Endothelial cell of umbilical vein (primary cell): ENCODE data around the gene AP5Z1. TPM values are rescaled to one million over a fixed set of nuclear protein-coding genes. Genes with fewer than 3 reads are reported as not detected.

Source experiments
- BruUV-seq: library from RNA; stranded (reverse); fragments of 400-500 nt; replicated peaks from 2 replicates; lab custom pipeline; 2021; lab: Mats Ljungman, UMichigan
- CTCF ChIA-PET: fragments of 300-600, 350-600 bp; sonication (Branson Sonifier 250); formaldehyde crosslinking; loops from one replicate; lab custom pipeline; 2021; ENCODE audit warnings: antibody characterized with exemption, inconsistent platforms; lab: Charles Lee
- POLR2A ChIA-PET: fragments of 300-600, 350-600 bp; sonication (Branson Sonifier 250); formaldehyde crosslinking; loops from one replicate; lab custom pipeline; 2021; ENCODE audit warnings: antibody characterized with exemption, inconsistent platforms; lab: Charles Lee
- DNase-seq: peaks from one replicate; pipeline ENCODE4 v3.0.0-alpha.2; 2011; ENCODE audit warnings: low read depth, low spot score
- FAIRE-seq: peaks from 2 replicates; lab custom pipeline; 2011; peaks lifted over from hg19 to GRCh38; lab: Jason Lieb, UNC
- H2AFZ ChIP-seq: 2 replicates; pipeline ENCODE4 v1.6.0; 2012; ENCODE audit warnings: low read depth, low read length, control low read depth, inconsistent platforms
- H3K27ac ChIP-seq: 2 replicates; pipeline ENCODE4 v1.5.1; 2011; ENCODE audit warnings: low read depth, mild to moderate bottlenecking, control low read depth, low read length, moderate library complexity; ENCODE audit not compliant: insufficient read depth
- H3K27me3 ChIP-seq, 2 experiments: 2 replicates each; pipeline versions ENCODE4 v1.6.0 to v1.6.1; 2011; ENCODE audit warnings: low read length in 2 of 2, mixed read lengths in 1 of 2; ENCODE audit not compliant: control insufficient read depth in 2 of 2, insufficient read depth in 2 of 2
- H3K36me3 ChIP-seq, 2 experiments: 2 replicates in 1 of 2; 3 replicates in 1 of 2; pipeline ENCODE4 v1.5.1; 2011; ENCODE audit warnings: low read length in 2 of 2, mild to moderate bottlenecking in 1 of 2, moderate library complexity in 1 of 2; ENCODE audit not compliant: control insufficient read depth in 2 of 2, insufficient read depth in 2 of 2; ENCODE audit errors: extremely low read depth in 1 of 2
- H3K4me1 ChIP-seq: 3 replicates; pipeline ENCODE4 v1.5.1; 2011; ENCODE audit warnings: mild to moderate bottlenecking, low read length; ENCODE audit not compliant: control insufficient read depth, insufficient read depth; ENCODE audit errors: extremely low read depth
- H3K4me2 ChIP-seq: 2 replicates; pipeline ENCODE4 v1.6.1; 2011; ENCODE audit warnings: low read length, control low read depth, mixed read lengths; ENCODE audit not compliant: insufficient read depth
- H3K4me3 ChIP-seq, 3 experiments: fragments of 200-600 bp in 1 of 3; sonication (generic), shearing (Covaris generic) in 1 of 3; replicated peaks in 1 of 3; 2 replicates each; pipeline ENCODE4 v1.5.1; 2011 to 2016; ENCODE audit warnings: control low read depth in 3 of 3, low read length in 3 of 3, mild to moderate bottlenecking in 2 of 3, inconsistent platforms in 1 of 3, low read depth in 1 of 3, moderate library complexity in 1 of 3; ENCODE audit not compliant: insufficient read depth in 1 of 3
- H3K79me2 ChIP-seq: 2 replicates; pipeline ENCODE4 v1.6.0; 2012; ENCODE audit warnings: low read length, inconsistent platforms; ENCODE audit not compliant: control insufficient read depth, insufficient read depth
- H3K9ac ChIP-seq: replicated peaks from 2 replicates; pipeline ENCODE3; 2011; ENCODE audit warnings: low read length, control low read depth; ENCODE audit not compliant: insufficient read depth; ENCODE audit errors: extremely low read depth
- H3K9me1 ChIP-seq: replicated peaks from 3 replicates; pipeline ENCODE4 v1.6.0; 2011; ENCODE audit warnings: mild to moderate bottlenecking, low read length; ENCODE audit not compliant: control insufficient read depth, insufficient read depth; ENCODE audit errors: extremely low read depth
- H3K9me3 ChIP-seq: replicated peaks from 2 replicates; pipeline ENCODE4 v1.5.1; 2012; ENCODE audit warnings: low read length, inconsistent platforms; ENCODE audit not compliant: control insufficient read depth, insufficient read depth
- H4K20me1 ChIP-seq: replicated peaks from 2 replicates; pipeline ENCODE3; 2011; ENCODE audit warnings: mild to moderate bottlenecking, low read length; ENCODE audit not compliant: control insufficient read depth, insufficient read depth; ENCODE audit errors: extremely low read depth
- EZH2 ChIP-seq: IDR thresholded peaks from 2 replicates; pipeline ENCODE4 v1.6.1; 2012; ENCODE audit warnings: borderline replicate concordance, low read depth, mild to moderate bottlenecking, moderate library complexity, low read length, inconsistent platforms; ENCODE audit not compliant: severe bottlenecking
- FOS ChIP-seq: IDR thresholded peaks from 2 replicates; pipeline ENCODE4 v1.6.1; 2011; ENCODE audit warnings: mild to moderate bottlenecking, low read length, moderate library complexity, borderline replicate concordance; ENCODE audit not compliant: insufficient read depth
- GATA2 ChIP-seq: IDR thresholded peaks from 2 replicates; pipeline ENCODE4 v1.7.0; 2011; ENCODE audit warnings: low read depth, mild to moderate bottlenecking, moderate library complexity, mixed read lengths, low read length; ENCODE audit not compliant: insufficient read length, insufficient read depth
- JUN ChIP-seq: IDR thresholded peaks from 2 replicates; pipeline ENCODE4 v1.6.1; 2011; ENCODE audit warnings: borderline replicate concordance, low read depth; ENCODE audit not compliant: insufficient read length, insufficient read depth
- MAX ChIP-seq: IDR thresholded peaks from 2 replicates; pipeline ENCODE4 v1.6.1; 2011; ENCODE audit not compliant: insufficient read depth, insufficient read length
- MYC ChIP-seq: IDR thresholded peaks from one replicate; pipeline ENCODE4 v1.6.1; 2011; ENCODE audit warnings: mild to moderate bottlenecking, low read depth, low read length
- POLR2A ChIP-seq: IDR thresholded peaks from 2 replicates; pipeline ENCODE4 v1.6.1; 2012; ENCODE audit warnings: low read depth, mild to moderate bottlenecking, control low read depth, low read length
- POLR2AphosphoS5 ChIP-seq: IDR thresholded peaks from 2 replicates; pipeline ENCODE4 v1.6.1; 2012; ENCODE audit warnings: low read depth, mild to moderate bottlenecking, control low read depth, low read length, moderate library complexity; ENCODE audit not compliant: insufficient read depth
- dilution Hi-C: fragments of 300-500 bp; cut with MboI; formaldehyde crosslinking; loops from one replicate; pipeline ENCODE4 v1.15.0; 2019; ENCODE audit warnings: low sequenced_read_pairs; ENCODE audit not compliant: extremely low pct_ligation_motif_present
- intact Hi-C: fragments of 100-400 bp; cut with micrococcal nuclease; formaldehyde crosslinking; loops from one replicate; pipeline ENCODE4 v1.10.0; 2022
- polyA plus RNA-seq, 4 experiments: library from polyadenylated mRNA; depleted of rRNA in 3 of 4; stranded (reverse) in 3 of 4; unstranded in 1 of 4; fragments of >200 nt; gene quantifications; 2 replicates each; pipeline versions ENCODE4 v1.2.1 to v1.2.3, GENCODE V29; 2011 to 2012; ENCODE audit warnings: missing spikeins in 1 of 4
- total RNA-seq: library from RNA; stranded (reverse); gene quantifications from 2 replicates; pipeline ENCODE4 v1.2.3, GENCODE V29; 2021
- TF ChIP-seq, protein P1 (sequence below), 2 donors: IDR thresholded peaks; 1 replicate in 1 of 2; 2 replicates in 1 of 2; pipeline ENCODE4 v1.5.1; 2011; ENCODE audit warnings: low read length in 2 of 2, mild to moderate bottlenecking in 2 of 2, moderate library complexity in 2 of 2, control low read depth in 1 of 2, inconsistent platforms in 1 of 2, low read depth in 1 of 2; ENCODE audit not compliant: insufficient read depth in 1 of 2; ENCODE audit errors: extremely low read depth in 1 of 2

Gene AP5Z1
- total and polyA plus RNA-seq, 2 donors (not counting 3 experiments of a cell fraction or from before 2014, with no cell fraction given), result 53.7 to 58.9 TPM

GRCh38 chr7:4730971-4731370 is 44.5 kb upstream of the AP5Z1 start:
- no peak overlapping the region for H3K27ac ChIP-seq
- FAIRE-seq (no peak), DNase-seq (no peak)
- no peaks in the 10 kb centered on the region for H3K9me3 ChIP-seq
- H3K36me3 ChIP-seq, result peaks cover 0 to 6% of the 10 kb centered on the region in 2 experiments
- no TSS peak for BruUV-seq
- no peaks in the 10 kb centered on the region for H3K9me1 ChIP-seq
- H3K4me1 ChIP-seq, result peaks cover 7% of the 10 kb centered on the region
- no peak overlapping the region for H3K4me2 ChIP-seq
- TF ChIP-seq POLR2AphosphoS5, result no peak
- TF ChIP-seq MYC, result no peak
- no peak for TF ChIP-seq FOS
- TF ChIP-seq POLR2A, result no peak
- TF ChIP-seq GATA2, result no peak
- TF ChIP-seq EZH2, result no peak
- TF ChIP-seq, protein P1, sequence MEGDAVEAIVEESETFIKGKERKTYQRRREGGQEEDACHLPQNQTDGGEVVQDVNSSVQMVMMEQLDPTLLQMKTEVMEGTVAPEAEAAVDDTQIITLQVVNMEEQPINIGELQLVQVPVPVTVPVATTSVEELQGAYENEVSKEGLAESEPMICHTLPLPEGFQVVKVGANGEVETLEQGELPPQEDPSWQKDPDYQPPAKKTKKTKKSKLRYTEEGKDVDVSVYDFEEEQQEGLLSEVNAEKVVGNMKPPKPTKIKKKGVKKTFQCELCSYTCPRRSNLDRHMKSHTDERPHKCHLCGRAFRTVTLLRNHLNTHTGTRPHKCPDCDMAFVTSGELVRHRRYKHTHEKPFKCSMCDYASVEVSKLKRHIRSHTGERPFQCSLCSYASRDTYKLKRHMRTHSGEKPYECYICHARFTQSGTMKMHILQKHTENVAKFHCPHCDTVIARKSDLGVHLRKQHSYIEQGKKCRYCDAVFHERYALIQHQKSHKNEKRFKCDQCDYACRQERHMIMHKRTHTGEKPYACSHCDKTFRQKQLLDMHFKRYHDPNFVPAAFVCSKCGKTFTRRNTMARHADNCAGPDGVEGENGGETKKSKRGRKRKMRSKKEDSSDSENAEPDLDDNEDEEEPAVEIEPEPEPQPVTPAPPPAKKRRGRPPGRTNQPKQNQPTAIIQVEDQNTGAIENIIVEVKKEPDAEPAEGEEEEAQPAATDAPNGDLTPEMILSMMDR (IDR thresholded peaks at IDR 0.05; ENCODE audit: extremely low read depth in 1 of 2, insufficient read depth in 1 of 2, low read depth in 1 of 2, low read length in 2 of 2), result no peak
- no peak for TF ChIP-seq MAX
- no peak for TF ChIP-seq JUN
- intact Hi-C loops (no loop called here), dilution Hi-C loops (no loop called here)
- H3K27me3 ChIP-seq, result no peaks in the 10 kb centered on the region
- H4K20me1 ChIP-seq, result no peaks in the 10 kb centered on the region
- H3K9ac ChIP-seq, result no peak overlapping the region
- H3K4me3 ChIP-seq, result no peak overlapping the region
- H2AFZ ChIP-seq, result no peak overlapping the region
- POLR2A ChIA-PET, result interaction anchor here (0.6 kb wide), 1 partner anchor 25 kb away, joined by 6 read pairs; no protein-coding TSS in a partner anchor
- CTCF ChIA-PET, result no interaction called here
- H3K79me2 ChIP-seq, result peaks cover 64% of the 10 kb centered on the region
